ENCODE results near the gene SPC25. TPM values are rescaled to one million over a fixed set of nuclear protein-coding genes. Genes with fewer than 3 reads are reported as not detected.
"Not testable (repeated sequence)": the region's sequence is repeated elsewhere in the genome, so short reads cannot be mapped to it uniquely, and the experiment has no call there.

The SPC25 gene, protein sequence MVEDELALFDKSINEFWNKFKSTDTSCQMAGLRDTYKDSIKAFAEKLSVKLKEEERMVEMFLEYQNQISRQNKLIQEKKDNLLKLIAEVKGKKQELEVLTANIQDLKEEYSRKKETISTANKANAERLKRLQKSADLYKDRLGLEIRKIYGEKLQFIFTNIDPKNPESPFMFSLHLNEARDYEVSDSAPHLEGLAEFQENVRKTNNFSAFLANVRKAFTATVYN
- not detected for total RNA-seq

DNA sequence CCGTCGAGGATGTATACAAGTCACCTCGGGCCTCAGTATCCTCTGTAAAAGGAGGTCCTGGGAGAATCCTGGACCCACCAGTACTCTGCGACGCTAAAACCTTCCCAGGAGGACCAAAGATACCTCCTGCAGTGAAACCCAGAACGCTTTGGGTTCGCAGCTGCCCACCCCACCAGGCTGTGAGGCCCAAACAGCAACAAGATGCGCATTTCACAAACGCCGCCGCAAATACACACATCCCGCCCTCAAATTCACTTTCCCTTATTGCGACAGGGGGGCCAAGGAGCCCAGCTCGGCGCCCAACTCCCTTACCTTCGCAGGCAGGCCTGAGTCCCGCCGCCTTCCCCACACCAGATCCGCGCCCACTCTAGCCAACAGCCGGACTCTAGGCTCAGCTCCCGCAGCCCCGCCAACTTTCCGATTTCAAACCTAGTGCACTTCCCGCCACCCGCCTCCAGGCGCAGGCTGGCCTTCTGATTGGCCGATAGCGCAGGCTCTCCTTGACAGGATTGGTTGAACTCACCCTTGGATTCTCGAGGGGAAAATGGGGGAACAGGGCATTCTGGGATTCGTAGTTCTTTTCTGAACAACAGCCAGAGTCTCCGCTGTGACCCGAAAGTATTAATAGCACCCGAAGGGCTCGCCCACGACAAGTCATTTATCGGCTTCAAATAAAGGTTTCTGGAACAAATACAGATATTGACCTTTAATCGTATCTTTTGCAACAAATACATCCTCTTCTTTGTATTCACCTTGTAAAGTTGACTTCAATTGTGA is at the start of gene SPC25:
SPC25 (minus strand) TSS at position 425 of the 777 bp plus-strand sequence. CDS start 911 bp downstream, outside the sequence.
- DNase-seq = peak; percentile 83

DNA sequence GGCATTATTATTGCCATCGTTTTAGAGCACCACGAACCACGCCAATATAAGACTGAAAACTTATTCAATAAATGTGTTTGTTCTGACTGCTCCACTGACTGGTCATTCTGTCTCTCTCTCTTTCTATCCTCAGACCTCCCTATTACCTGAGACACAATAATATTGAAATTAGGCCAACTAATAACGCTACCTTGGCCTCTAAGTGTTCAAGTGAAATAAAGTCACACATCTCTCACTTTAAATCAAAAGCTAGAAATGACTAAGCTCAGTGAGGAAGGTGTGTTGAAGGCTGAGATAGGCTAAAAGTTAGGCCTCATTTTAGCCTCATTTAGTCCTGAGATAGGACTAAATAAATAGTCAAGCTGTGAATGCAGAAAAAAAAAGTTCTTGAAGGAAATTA is 49.7 kb upstream of the SPC25 start:
- DNase-seq = no peak

DNA sequence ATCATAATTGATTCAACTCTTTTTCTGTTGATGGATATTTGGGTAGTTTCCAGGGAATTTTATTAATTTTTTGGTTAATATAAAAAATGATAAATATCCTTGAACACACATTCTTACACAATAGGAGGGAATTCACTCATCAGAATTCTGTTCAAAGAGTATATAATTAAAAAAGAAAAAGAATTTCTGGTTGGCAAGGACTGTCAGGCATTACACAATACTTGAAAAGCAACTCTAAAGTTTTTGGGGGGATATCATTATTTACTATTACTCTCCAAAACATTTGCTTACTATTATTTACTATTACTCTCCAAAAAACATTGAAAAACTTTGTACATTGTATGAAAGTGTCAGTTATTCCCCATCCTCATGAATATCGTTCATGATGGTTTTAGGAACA is 48.8 kb upstream of the SPC25 start:
- DNase-seq = no peak

DNA sequence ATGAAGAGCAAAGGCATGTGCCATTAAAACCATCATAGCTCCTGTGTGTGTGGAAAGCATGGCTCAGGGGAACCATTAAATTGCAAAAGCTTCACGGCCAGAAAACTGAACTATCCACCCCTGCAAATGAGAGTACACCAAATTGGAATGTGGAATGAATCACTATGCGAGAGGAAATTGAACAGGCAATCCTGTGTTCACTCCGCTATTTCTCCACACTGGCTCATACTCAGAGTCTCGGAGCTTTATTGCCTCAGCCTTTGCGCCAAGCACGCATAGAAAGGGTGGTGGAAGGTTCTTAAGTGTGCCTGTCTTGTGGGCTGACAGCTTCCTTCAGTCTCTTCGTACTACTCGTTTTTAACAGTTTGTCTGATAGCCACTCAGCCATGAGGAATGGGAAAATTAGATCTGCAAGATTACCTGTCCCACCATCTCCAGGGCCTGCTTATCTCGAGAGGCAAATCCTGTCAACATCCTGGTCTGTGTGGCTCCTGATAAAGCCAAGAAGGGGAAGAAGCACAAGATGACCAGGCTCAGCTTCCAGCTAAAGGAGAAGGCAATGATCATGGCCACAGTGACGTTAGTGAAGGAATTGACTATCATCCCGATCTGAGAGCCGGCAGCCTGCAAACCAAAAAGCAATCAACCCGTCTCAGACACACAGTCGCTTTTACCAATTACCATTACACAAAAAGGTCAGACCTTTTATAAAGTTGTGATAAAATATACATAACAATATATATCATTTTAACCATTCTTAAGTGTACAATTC is 45.8 kb upstream of the SPC25 start:
- no peak for DNase-seq

DNA sequence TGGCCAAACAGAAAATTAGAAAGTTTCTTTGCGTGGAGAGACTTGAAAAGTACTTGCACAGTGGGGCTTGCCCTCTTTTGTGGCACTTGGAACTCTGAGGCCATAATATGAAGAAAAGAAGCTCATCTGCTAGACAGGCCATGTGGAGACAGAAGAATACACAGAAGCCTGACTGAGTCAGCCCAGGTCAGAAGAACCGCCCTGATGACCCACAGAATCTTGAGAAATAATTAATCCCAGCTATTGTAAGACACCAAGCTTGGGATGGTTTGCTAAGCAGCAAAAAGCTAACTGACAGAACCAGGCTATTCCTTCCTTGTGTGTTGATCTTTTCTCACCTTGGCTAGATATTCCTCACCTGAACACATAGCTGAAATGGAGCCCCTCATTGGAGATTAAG is 44.6 kb upstream of the SPC25 start:
- no peak for DNase-seq

DNA sequence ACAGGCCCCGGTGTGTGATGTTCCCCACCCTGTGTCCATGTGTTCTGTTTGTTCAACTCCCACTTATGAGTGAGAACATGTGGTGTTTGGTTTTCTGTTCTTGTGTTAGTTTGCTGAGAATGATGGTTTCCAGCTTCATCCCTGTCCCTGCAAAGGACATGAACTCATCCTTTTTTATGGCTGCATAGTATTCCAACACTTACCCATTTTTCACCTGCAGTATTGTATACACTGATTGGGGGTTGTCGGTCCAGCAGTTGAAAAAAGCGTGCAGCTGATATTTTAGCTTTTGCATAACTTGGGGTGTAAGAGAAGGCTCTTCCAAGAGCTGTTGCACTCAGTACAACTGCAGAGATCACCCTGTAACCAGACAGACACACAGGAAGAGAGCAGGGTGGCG is 41.9 kb upstream of the SPC25 start:
- DNase-seq = not testable (repeated sequence)

DNA sequence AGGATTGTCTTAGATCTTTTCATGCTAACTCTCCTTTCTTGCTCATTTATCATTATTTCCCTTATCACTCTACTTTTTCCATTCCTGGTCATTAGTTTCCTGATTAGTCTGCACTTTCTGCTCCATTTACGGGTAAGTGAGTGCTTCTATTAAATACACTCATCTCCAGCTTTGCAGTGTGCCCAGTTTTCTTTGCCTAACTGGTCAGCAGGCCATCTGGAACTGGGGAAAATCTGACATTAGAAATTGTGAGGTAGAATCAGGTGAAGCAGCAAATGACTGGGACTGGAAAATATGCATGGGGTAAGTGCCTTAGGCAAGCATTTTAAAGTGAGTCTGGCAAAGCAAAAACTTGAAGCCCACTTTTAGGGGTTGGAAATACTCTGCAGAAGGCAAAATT is 40.0 kb upstream of the SPC25 start:
- no peak for DNase-seq

DNA sequence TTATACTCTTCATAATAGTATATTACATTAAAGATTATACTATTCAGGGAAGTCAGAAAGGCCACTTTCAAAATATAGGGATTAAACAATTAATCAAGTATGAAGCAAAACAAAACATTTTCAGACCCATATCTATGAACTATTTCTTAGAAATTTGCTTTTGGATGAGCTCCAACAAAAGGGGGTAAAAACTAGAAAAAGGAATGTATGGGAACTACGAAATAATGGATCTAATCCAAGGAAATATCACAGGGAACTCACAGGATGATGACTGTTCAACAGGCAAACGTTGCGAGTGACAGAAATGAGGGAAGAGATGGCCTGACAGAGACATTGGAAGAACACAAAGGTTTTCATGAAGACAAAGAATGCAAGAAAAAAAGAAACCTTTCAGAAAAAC is 38.8 kb upstream of the SPC25 start:
- DNase-seq = no peak

DNA sequence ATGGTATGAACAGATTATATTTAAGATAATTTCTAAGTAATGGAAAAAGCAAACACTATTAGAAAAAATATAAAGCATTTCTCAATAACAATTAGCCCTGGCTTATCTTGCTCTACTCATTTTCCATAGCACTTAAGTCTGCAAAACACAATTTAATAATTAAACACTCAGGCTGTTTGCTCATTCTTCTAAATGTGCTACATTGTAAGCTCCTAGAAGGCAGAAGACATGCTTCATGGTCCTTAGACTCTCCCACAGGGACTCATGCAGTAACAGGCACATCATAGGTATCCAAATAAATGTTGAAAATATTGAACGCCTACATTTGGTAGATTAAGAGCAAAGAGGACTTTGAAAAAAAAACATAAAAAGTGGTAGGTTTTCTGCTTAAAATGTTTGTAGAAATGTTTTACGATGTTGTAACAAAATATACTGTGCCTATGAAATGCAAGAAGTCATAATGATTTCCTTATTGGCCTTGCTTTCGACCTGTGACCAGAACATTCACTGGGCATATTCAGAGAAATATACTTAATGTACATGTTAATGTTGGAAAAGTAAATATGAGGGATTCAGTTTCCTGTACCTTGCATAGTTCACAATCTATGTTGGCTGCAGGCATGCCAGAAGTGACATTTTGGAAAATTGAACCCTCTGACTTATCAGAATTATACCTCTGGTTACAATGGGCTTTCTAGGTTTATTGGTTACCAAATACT is 38.0 kb upstream of the SPC25 start:
- no peak for DNase-seq

DNA sequence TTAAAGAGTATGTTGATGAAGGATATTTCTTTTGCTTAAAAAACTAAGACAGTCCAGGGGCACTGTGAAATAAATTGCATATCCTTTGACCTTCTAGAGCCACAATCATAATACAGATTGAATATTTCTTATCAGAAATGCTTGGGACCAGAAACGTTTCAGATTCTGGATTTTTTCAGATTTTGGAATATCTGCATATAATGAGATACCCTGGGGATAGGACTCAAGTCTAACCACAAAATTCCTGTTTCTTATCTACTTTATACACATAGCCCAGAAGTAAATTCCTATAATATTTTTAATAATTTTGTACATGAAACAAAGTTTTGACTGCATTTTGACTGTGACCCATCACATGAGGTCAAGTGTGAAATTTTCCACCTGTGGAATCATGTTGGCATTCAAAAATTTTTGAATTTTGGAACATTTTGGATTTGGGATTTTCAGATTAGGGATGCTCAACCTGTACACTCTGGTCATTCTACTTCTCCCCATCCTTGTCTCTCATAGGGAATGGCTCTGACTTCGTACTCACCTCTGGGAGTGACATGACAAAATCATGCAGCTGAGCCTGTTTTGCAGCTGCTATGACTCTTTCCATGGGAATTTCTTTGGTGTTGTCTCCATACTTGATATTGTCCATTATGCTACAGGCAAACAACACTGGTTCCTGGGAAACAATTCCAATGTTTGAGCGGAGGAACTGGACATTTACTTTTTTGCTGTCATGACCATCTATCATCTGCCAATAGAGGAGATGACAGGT is 36.6 kb upstream of the SPC25 start:
- DNase-seq = no peak

DNA sequence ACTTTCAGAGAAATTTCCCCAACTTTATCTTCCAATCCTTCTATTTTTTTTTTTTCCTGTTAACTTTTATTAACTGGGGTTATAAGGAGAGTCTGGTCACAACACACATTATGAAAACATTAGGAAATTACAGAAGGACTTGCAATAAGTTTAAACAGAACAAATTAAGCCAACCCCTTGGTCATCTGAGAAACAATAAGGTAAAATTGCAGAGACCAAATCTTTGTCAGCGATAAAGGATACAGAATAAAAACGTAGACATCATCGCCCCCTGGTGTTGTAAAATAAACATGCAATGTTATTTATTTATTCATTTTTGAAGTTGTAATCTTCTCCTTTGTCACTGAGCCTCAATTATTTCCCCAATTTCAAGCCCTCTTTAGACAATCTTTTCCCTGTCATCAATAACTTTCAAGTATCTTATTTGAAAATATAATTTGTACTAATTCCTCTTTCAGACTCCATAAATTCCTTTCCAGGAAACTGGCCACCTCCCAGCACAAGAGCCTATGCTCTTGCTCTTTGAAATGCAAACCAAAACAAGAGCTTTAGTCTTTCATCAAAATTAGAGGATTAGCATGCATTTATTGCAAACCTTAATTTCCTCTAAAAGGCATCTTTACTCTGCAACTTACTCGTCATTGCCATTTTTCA is 30.4 kb upstream of the SPC25 start:
- DNase-seq = no peak

DNA sequence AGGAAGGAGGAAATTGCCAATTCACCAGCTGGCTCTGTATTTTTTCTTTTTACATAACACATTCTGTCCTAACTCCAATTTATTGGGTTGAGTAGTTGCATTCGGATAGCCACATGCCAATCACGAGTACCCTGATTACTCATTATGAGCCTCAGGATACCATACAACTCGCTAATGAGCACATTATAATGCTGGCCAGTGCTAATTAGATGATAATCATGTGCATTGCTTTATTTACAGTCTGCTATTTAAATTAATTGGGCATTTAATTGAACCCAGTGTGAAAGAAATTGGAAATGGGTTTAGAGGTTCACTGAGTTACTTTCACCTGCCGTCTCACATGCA is 26.1 kb upstream of the SPC25 start:
- no peak for DNase-seq

DNA sequence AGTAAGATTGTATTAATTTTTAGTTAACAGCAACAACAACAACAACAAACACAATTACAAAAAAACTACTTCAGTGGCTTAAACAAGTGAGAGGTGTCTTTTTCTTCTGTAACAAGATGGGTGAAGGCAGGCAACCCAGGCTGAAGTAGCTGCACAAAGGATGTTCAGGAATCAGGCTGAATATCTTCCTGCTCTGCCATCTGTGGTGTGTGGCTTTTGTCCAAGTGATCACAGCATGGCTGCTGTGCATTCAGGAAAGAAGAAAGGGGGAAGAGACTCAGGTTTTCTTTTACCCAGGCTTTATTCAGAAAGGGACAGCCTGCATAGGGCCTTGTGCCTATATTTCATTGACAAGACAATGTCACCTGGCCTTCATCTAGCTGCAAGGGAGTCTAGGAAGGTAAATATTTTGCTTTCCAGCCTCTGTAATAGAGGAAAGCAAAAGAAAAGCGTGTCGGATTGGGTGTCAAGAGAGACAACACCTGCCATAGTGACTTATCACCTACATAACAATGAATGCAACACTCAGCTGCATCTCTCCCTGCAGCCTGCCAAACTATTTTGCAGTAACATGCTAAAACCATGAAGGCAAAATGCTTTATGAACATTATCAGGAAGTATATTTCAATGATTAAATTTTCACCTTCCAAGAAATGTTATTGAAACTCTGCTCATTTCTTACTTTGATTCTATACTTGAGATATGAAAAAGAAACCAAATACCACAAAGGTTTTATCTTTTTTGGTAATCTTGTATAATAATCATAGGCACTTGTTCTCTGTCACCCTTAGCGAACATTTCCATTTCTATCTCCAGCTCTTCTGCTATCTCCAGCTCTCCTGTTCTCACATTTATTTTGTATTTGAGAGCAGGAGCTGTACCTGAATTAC is 25.5 kb upstream of the SPC25 start:
- no peak for DNase-seq

DNA sequence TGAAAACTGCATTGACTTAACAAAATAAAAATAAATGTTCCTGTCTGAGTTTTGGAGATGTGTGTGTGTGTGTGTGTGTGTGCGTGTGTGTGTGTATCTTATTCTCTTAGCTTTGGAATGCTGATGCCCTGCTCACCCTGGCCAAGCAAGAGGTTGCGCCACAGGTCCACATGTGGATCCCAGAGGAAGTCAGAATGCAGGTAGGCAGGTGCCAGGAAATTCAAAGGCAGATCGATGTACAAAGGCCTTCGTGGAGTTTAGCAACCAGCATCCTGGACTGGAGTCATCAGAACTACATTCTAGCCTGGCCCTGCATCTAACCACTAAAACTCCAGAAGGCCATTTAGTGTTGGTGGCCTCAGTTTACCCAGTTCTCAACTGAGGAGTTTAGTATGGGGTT is 23.3 kb upstream of the SPC25 start:
- no peak for DNase-seq

DNA sequence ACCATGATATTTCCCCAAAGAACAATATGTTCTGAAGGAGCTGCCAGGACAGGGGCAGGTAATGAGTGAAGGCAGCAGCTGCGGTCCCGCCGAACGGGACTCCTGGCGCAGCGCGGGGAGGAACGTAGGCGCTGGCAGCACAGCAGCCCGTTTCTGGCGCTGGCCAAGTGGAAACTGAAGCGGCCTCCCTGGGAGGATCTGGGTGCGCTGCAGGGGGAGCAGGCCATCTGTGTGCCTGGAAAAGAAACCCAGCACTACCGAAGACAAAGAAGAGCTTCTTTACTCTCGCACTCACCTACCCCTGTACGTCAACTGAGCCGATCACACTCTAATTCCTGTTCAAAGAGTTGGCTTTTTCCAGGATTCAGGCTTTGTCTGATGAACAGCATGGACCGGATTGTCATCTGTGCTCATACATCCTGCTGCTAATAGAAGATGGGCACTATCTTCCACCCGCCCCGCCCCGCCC is 22.7 kb upstream of the SPC25 start:
- no peak for DNase-seq

DNA sequence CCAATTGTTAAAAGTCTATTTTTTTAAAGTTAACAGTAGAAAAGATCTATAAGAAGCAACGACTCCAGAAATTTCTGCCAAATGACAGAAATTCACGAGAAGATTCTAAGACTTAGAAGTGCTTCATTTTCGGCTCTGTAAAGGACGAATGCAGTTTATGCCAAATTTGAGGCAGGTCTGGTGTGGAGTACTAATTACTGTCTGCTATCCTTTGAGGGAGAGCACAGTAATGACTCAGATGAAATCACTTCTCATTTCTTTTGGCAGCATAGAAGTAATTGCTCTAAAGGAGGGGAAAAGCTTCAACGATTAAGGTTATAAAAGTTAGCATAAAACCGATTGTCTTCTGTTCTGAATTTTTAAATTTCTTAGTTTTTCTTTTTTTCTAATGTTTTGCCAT is 22.2 kb upstream of the SPC25 start:
- no peak for DNase-seq

DNA sequence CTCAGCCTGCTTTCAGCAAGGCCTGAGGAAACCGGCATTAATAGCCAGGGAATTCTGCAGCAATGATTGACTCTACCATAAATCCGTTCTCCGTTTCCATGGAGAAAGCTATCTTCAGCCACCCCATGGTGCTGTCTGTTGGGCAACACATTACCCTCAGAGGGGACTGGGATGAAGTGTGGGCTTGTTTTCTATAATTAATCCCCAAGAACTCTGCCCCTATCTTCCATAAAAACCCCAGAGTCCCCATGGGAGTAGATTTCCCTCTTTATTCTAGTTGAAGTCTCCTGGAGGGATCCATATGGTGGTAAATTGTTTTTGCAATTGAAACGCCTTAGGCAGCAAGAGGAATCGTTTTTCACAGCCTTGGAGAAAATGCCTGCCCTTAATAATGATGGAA is 20.1 kb upstream of the SPC25 start:
- DNase-seq = no peak

DNA sequence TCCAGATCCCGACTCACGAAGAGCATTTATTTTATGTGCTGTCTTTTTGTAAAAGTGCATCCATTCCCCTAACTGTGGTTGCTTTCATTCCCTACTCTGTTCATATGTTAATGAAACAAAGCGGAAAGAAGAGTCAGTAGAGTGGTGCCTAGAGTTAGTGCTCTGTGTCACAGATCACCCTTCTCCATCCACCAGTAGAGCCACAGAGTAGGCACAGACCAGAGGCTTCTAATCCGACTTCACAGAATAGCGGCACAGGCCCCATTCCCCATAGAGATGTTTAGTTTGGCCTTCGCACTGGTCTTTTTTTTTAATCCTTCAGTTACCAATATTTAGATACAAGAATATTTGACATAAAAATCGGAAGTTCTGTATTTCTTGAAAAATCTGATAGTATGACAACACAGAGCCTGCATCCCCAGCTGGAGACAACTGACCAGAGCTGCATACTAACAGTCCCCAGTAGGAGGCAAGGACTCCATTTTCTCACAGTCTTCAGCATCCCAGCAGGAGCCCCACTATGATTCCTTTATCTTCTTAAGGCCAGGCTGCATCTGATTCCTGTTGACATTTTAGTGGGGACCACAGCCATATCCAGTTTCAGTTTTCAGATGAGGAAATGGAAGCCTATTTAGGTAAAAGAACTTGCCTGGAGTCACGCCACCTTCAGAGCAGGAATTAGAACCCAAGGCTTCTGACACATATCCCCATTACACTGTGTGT is 17.9 kb upstream of the SPC25 start:
- DNase-seq = no peak

DNA sequence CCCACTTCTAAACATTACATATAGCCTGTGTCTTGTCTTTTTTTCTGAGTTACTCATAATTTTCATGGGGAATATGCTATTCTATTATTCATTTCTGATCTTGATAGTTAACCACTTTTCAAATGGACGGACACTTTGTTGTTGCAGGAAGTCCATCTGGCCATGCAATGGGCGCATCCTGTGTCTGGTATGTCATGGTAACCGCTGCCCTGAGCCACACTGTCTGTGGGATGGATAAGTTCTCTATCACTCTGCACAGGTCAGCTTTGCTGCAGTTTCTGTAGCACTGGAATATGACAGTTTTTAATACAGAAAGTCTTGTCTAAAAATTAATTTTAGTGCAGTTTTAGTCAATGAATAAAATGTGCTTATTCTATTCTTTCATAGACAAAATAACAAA is 14.1 kb upstream of the SPC25 start:
- DNase-seq = no peak

DNA sequence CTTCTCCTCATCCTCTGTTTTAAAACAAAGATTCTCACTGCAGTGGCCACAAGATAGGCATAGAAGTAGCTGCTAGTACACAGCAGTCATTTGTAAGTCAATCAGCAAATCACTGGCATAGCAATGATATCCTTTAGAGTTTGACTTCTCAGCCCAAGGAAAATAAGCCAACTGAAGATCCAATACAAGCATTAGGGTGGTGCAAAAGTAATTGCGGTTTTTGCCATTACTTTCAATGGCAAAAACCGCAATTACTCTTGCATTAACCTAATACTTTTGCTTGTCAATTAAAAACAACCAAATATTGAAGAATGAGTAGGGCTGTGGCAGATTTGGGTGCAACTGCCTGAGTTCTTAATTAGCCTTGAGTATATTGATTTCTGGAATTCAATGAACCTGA is 13.7 kb upstream of the SPC25 start:
- no peak for DNase-seq

All from effector CD4-positive, alpha-beta T cell (primary cell).